ENCODE measurements around the gene PRKAR1B.

Gene PRKAR1B

DNA sequence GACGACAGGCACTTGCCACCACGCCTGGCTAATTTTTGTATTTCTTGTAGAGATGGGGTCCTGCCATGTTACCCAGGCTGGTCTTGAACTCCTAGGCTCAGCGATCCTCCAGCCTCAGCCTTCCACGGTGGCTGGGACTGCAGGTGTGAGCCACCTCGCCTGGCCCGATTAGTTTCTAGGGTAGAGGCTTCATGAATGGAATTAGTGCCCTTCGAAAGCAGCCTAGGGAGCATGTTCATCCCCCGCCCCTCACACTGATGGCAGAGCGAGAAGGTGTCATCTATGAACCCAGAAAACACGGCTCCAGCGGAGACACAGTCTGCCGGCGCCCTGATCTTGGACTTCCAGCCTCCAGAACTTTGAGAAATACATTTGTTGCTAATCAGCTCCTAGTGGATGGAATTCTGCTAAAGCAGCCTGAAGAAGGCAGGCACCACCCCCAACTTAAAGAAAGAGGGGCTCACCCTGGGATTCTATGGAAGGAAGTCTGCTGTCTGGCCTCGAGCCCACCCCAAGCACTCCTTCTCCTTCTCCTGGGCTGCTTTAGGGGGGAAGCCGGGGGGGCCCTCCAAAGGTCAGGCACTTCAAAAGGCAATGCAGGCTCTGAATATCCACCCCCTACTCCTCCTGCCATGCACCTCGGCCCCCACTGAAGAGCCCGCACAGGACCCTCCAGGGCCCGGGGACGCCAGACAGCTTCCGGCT, 217.5 kb downstream of the PRKAR1B start:
- DNase-seq (ENCODE audit: low spot score) = no peak

DNA sequence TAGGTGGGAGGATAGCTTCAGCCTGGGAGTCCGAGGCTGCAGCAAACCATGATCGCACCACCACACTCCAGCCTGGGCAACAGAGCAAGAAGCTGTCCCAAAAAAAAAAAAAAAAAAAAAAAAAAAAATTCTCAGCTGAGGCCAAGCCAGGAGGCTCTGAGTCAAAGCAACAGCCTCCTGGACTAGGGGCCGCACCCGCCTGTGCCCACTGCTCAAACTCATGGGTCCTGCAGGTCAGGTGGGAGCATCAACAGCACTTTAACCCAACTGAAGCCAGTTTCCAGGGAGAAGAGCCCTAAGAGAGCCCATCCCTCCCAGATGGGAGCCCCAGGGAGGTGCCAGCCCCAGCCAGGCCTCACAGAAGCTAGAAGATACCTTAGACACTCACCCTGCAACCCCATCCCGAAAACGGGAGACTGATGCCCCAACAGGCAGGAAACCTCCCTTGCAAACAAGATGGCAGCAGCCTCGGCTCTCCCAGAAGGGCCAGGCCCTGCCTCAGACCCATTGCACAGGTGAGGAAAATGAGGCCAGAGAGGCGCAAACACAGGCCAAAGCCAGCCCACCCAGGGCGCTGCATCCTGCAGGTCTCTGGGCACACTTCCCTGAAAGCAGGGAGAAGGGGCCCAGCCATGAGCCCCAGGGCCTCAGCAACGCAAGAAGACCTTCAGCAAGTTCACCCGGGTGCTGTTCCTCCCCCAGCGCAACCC, 218.5 kb downstream of the PRKAR1B start:
- no peak for DNase-seq (ENCODE audit: low spot score)

DNA sequence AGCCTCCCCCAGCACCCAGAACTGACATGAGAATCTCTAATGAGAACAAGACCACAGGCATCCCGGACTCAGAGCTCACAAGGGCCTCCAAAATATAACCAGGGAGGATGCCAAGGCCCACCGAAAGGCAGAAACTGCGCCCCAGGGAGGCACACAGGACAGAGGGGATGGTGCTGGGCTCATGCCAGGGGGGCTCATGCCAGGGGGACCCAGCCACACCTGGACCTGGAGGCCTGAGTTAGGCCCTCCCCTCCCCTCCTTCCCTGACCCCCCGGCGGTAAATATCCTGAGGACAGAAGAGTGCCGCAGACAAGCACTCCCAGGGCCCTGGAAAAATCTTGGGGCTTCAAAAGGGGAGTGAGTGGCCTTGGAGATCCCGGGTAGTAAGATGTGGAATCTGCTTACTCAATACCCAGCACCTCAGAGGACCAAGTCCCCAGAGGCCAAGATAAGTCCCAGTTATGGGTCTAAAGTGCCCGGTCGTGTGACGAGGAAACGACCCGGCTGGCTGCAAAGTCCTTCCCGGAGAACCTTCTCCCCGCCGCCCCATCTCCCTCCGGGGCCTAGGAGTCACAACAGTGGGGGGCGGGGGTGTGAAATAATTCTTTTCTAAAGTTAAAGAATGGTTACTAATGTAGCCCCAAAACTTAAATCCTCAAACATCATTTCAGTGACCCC, 219.3 kb downstream of the PRKAR1B start:
- DNase-seq (ENCODE audit: low spot score) = no peak

DNA sequence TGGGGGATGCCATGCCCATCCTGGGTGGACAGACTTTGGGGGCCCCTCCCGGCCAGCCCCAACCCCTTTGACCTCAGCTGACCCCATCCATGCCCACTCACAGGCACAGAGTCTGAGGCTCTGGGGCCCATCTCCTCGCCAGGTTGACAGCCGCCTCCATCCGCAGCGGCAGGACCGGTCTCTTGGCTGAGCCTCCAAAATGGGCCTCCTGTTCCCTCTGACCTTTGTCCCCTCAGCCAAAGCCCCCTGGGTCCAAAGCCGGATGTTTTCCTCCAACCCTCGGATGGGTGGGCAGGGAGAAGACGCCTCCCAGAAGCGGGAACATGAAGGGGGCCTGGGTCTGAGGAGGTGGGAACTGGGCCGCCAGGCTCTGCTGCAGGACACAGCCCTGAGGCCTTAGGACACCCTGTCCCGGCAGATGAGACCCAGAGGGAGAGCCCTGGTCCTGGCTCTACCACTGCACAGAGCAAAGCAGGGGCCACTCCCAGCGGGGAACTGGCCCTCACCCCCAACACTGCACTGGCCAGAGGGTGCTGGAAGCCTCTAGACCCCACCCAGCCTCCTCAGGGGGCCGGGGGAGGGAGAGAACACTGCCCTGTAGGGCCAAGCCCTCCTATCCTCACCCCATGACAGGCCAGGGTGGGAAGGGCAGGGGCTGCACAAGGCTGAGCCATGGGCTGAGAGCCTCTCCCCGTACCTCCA, 220.0 kb downstream of the PRKAR1B start:
- no peak for DNase-seq (ENCODE audit: low spot score)

DNA sequence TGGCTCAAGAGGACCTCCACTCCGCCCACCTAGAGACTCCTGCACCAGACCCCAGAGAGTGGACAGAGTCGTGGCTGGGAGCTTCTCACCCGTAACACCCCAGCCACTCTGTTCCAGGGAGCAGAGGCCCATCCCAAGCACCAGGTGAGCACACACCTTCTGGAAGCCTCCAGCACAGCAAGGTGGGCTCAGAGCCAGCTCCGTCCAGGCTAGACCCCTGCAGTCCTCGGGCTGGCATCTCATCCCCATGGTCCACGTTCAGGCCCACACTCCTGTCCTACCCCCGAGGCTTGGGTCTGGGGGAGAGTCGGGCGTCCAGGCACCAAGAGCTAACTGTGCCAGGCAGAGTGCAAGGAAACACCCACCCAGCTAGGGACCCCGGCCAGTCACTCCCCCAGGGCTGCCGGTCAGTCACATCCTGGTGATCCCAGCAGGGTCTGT, 220.7 kb downstream of the PRKAR1B start:
- no peak for DNase-seq (ENCODE audit: low spot score)

DNA sequence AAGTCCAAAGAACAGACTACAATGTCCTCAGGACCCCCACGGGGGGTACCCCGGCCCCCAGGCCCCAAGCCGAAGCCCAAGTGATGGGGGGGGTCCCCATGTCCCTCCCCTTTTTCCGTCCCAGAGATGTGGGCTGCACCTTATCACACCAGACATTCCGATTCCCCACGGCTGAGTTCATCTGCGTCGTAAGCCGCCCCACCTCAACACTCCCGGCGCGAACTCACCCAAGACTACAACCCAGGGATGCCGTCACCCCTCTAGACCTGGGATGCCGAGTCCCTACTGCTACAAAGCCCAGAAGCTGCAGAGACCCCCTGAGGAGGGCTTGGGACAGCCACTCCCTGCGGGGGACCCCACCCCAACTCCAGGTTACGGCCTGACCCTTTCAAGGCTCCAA, 221.9 kb downstream of the PRKAR1B start:
- DNase-seq (ENCODE audit: low spot score) = no peak

DNA sequence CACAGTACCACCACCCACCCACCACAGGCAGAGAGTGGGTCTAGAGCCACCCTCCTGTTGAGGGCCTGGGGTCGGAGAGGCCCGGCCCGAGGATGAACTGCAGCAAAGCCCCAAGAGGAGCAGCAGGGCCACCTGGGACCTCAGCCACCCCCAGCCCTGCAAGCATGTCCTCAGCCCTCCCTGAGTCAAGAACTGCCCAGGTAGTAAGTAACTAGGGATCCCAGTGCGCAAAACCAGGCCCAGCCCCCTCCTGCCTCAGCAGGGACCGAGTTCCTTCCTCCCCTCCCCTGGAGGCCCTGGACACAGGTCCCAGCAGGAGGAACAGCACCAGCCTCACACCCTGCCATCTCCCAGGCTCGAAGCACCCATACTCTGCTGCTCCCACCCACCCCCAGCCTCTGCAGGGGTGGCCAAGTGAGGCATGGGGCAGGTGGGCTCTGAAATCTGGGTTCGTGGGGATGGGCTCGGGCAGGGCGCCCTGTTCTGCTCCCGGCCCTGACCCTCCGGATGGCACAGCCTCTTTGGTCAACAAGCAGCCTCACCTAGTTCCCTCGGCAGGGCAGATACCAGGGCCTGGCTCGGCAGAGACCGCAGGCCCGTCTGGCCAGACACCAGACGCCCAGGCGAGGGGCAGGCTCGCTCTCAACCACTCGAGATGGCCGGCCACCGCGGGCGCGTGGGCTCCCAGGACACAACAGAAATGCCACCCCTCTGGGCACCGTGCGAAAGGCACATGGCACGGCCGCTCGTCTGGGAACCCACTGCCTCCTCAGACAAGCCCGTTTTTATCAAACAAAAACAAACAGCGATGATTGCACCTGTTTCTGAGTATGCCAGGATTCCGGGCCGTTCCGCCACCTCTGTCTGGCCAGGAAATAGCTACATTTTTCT, 222.6 kb downstream of the PRKAR1B start:
- DNase-seq (ENCODE audit: low spot score) = no peak

DNA sequence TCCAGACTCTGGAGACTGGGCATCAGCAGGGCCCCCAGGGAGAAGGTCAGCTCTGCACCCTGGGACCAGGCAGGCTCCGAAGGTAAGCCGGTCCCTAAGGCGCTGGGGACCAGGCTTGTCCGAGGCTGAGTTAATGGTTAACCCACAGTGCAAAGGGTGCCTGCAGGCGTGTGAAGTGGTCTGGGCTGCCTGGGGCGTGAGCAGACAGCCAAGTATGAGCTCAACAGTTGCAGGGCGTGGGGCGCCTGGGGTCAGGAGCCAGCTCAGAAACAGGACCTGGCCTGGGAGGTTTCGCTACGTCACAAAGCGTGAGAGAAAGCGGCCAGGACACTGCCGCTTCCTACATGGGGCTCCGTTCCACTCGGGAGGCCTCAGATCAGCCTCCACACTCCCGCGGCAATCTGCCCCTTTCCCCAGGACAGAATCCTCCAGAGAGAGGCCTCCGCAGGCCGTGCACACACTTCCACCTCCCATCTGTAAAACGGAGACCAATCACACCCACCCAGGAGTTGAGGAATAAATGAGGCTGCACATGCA, 223.4 kb downstream of the PRKAR1B start:
- DNase-seq (ENCODE audit: low spot score) = no peak

DNA sequence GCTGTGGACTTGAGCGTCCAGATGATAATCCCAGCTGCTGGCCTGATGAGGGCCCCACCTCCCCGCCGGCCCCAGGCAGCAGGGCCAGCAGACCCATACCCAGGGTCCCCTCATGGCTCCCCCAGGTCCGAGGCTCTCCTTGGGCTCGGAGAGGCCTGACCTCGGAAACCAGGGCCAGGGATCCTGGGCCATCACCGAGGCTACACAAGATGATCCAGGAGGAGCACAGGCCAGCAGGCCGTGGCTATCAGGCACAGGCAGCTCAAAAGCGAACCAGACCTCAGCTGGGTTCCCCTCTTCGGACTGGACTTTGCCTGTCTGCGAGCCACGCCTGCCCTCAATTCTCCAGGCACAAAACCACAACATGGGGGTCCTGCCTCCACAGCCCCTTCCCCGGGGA, 224.8 kb downstream of the PRKAR1B start:
- no peak for DNase-seq (ENCODE audit: low spot score)

DNA sequence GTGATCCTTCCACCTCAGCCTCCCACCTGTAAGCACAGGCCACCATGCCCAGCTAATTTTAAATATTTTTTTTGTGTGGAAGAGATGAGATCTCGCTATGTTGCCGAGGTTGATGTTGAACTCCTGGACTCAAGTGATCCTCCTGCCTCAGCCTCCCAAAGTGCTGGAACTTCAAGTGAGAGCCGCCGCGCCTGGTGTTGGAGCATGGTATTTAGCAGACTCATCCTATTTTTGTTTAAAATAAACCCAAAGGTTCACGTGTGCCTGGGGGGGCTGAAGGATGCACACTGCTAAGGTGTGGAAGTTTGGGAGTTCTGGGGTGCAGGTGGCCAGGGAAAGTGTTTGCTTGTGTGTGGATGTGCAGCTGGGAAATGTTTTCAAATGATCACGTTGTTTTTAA, 225.6 kb downstream of the PRKAR1B start:
- DNase-seq (ENCODE audit: low spot score) = no peak

DNA sequence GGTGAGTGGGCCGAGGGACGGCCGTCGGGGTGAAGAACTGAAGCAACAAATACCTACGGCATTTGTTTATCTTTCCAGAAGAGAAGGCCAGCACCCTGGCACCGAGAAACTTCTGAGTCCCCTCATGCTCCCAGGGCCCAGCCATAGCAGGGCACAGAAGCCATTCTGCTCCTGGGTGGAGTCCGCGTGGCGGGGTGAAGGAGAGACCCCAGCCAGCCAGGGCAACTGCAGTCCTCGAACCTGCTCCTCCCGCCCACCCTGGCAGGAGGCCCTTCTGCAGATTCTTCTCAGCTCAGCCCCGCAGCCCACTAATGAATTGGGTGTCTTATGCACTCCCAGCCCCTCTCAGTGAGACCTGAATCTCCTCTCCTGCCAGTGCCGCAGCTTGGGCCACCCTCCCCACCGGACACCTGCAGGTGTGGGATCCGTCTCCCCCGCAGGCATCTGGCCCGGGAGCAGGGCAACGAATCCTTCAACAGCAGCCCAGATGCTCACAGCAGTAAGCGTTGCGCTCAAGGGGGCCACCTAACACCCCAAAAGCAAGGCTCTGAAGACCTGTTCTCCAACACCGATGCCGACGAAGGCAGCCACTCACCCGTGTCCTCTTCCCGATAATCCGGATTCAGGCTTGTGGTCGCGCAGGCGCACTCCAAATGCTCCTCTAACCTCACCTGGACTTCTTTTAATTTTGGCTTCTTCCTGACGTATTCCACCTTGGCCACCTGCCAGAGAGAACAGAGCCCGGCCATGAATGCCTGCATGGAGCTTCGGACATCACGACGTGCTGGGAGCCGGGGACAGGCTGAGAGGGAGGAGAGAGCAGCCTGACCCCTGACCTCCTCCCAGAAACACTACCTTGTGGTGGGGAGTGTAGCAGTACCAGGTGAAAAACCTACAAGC, 226.3 kb downstream of the PRKAR1B start:
- DNase-seq (ENCODE audit: low spot score) = no peak

DNA sequence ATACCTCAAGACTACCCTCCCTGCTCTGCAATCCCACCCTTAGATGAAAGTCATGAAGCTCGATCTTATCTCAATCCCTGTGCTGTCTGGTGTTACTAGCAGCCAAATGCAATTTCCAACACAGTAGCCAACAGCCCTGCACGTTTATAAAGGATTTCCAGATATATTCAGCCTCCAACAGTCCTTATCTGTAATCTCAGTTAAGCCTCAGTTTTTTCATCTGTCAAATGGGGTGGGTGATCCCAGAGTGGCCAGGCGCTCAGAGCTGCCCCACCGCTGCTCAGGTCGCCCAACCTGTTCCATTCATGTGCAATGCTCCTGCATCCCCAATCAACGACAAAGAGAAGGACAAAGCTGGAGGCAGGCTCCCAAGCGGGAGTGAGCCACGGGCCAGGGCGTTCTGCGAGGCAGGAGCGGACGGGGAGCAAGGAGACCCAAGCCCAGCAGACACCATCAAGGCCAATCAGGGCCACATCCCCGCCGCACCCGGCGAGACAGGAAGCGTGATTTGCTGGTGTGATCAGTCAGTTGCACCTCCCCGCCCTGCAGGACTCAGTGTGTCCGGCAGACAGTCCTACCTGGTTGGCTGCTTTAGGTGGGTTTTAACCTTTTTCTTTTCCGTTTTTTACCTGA, 227.1 kb downstream of the PRKAR1B start:
- DNase-seq (ENCODE audit: low spot score) = no peak

Data from germinal center (tissue), 1 donor.